GM12878 (cell line): ENCODE results near the gene SMARCD1. TPM values are rescaled to one million over a fixed set of nuclear protein-coding genes. Genes with fewer than 3 reads are reported as not detected.

Experiments used
- ATAC-seq: fragments of 200-7000 bp; cut with Tn5 transposase; 3 replicates; pipeline ENCODE4 v1.9.1; 2020; ENCODE audit warnings: mild to moderate bottlenecking, moderate library complexity
- BruUV-seq: library from RNA; stranded (reverse); fragments of 400-500 nt; replicated peaks from 2 replicates; lab custom pipeline; 2021; lab: Mats Ljungman, UMichigan
- CTCF ChIA-PET: fragments of 300-600 bp; sonication (Branson Sonifier 250); formaldehyde crosslinking; extraction: SDS; loops from one replicate; lab custom pipeline; 2021; ENCODE audit warnings: inconsistent platforms; lab: Yijun Ruan, JAX
- POLR2A ChIA-PET: fragments of 350-600 bp; formaldehyde crosslinking; extraction: SDS; loops from one replicate; lab custom pipeline; 2021; ENCODE audit warnings: inconsistent platforms; lab: Charles Lee
- RAD21 ChIA-PET: fragments of 300-600 bp; sonication (Branson Sonifier 250); formaldehyde crosslinking; loops from one replicate; lab custom pipeline; 2023; ENCODE audit warnings: antibody characterized with exemption; ENCODE audit not compliant: unreplicated experiment; lab: Charles Lee
- SMC1A ChIA-PET: fragments of 300-600 bp; sonication (Branson Sonifier 250); formaldehyde crosslinking; loops from one replicate; lab custom pipeline; 2023; ENCODE audit not compliant: unreplicated experiment, uncharacterized antibody; lab: Charles Lee
- DNase-seq: peaks from one replicate; pipeline ENCODE4 v3.0.0-alpha.2; 2011; ENCODE audit warnings: low read depth, low spot score
- FAIRE-seq: peaks from 3 replicates; lab custom pipeline; 2011; peaks lifted over from hg19 to GRCh38; lab: Jason Lieb, UNC
- H2AFZ ChIP-seq: 2 replicates; pipeline ENCODE4 v1.6.0; 2011; ENCODE audit warnings: low read depth, low read length, control low read depth; ENCODE audit not compliant: control insufficient read depth
- H3K27ac ChIP-seq: 2 replicates; pipeline ENCODE4 v1.5.1; 2011; ENCODE audit warnings: control low read depth; ENCODE audit not compliant: control insufficient read depth, insufficient read depth
- H3K27me3 ChIP-seq, 2 experiments: replicated peaks in 1 of 2; 2 replicates each; pipeline versions ENCODE4 v1.6.0 to v1.6.1; 2011; ENCODE audit warnings: low read length in 1 of 2; ENCODE audit not compliant: control insufficient read depth in 2 of 2, insufficient read depth in 2 of 2
- H3K36me3 ChIP-seq, 2 experiments: 2 replicates each; pipeline ENCODE4 v1.5.1; 2011; ENCODE audit warnings: low read length in 1 of 2; ENCODE audit not compliant: control insufficient read depth in 2 of 2, insufficient read depth in 2 of 2
- H3K4me1 ChIP-seq: 2 replicates; pipeline ENCODE4 v1.6.1; 2011; ENCODE audit warnings: mild to moderate bottlenecking, low read length, moderate library complexity, mixed read lengths; ENCODE audit not compliant: control insufficient read depth, insufficient read depth
- H3K4me2 ChIP-seq: 2 replicates; pipeline ENCODE4 v1.6.0; 2011; ENCODE audit warnings: control low read depth; ENCODE audit not compliant: control insufficient read depth, insufficient read depth
- H3K4me3 ChIP-seq: fragments of 200-600 bp; sonication (generic); 2 replicates; pipeline ENCODE4 v1.5.1; 2016
- H3K79me2 ChIP-seq: 2 replicates; pipeline ENCODE4 v1.6.0; 2011; ENCODE audit warnings: low read length; ENCODE audit not compliant: control insufficient read depth, insufficient read depth
- H3K9ac ChIP-seq: 2 replicates; pipeline ENCODE4 v1.8.0; 2011; ENCODE audit warnings: low read length, control low read depth, mixed read lengths; ENCODE audit not compliant: control insufficient read depth, insufficient read depth
- H3K9me3 ChIP-seq: replicated peaks from 3 replicates; pipeline ENCODE4 v1.5.1; 2011; ENCODE audit warnings: mild to moderate bottlenecking, low read length; ENCODE audit not compliant: control insufficient read depth, insufficient read depth
- H4K20me1 ChIP-seq: 2 replicates; pipeline ENCODE4 v1.6.0; 2011; ENCODE audit not compliant: control insufficient read depth, insufficient read depth
- BHLHE40 ChIP-seq, 2 experiments: fragments of 450-650 bp in 1 of 2; IDR thresholded peaks; 2 replicates each; pipeline ENCODE4 v1.6.1; 2011 to 2017; ENCODE audit warnings: low read depth in 2 of 2, borderline replicate concordance in 1 of 2, improper control_type of control experiment in 1 of 2, low read length in 1 of 2, mild to moderate bottlenecking in 1 of 2
- BMI1 ChIP-seq: fragments of 450-650 bp; IDR thresholded peaks from 2 replicates; pipeline ENCODE4 v1.6.1; 2016; ENCODE audit warnings: mild to moderate bottlenecking, moderate library complexity, borderline replicate concordance
- FOXM1 ChIP-seq: IDR thresholded peaks from 2 replicates; pipeline ENCODE4 v1.6.1; 2012; ENCODE audit warnings: low read depth, mild to moderate bottlenecking, inconsistent platforms, low read length, moderate library complexity
- POU2F2 ChIP-seq: IDR thresholded peaks from 3 replicates; pipeline ENCODE4 v1.6.1; 2011; ENCODE audit warnings: low read depth, mild to moderate bottlenecking, low read length, borderline replicate concordance
- PRDM15 ChIP-seq: fragments of 450-650 bp; formaldehyde crosslinking; IDR thresholded peaks from 2 replicates; pipeline ENCODE4 v1.4.0; 2020; ENCODE audit warnings: mild to moderate bottlenecking, moderate library complexity
- WGBS: methylation state at CpG from one replicate; pipeline ENCODE4 v1.1.6; 2016; ENCODE audit warnings: low lambda C conversion rate; ENCODE audit not compliant: insufficient replicate concordance, insufficient coverage; ENCODE audit errors: missing lambda C conversion rate; 5-methylcytosine and 5-hydroxymethylcytosine counted together
- in situ Hi-C: fragments of 300-500 bp; cut with MboI; formaldehyde crosslinking; loops from 9 replicates; pipeline ENCODE4 v1.14.3; 2018; ENCODE audit warnings: mixed read lengths
- intact Hi-C: fragments of 100-400 bp; cut with micrococcal nuclease; formaldehyde crosslinking; loops from one replicate; pipeline ENCODE4 v1.14.2; 2022; ENCODE audit not compliant: unreplicated experiment
- polyA plus RNA-seq, 11 experiments: library from polyadenylated mRNA; depleted of rRNA in 4 of 11; unstranded in 6 of 11; stranded (reverse) in 5 of 11; fragments of >200 nt; fragmentation: Nextera tagmentation in 4 of 11; fragmentation: Illumina TruSeq in 1 of 11; extraction: Ambion mirVana in 4 of 11; extraction: Trizol in 1 of 11; gene quantifications; 1 replicate in 1 of 11; 2 replicates in 10 of 11; pipeline versions ENCODE4 v1.2.1 to v1.2.3, GENCODE V29; 2011 to 2016; ENCODE audit warnings: inconsistent platforms in 2 of 11, missing spikeins in 2 of 11, low read depth in 1 of 11
- total RNA-seq, 4 experiments: library from RNA; depleted of rRNA in 3 of 4; stranded (reverse); fragments of >200 nt in 3 of 4; fragmentation: Illumina TruSeq in 1 of 4; extraction: Trizol in 1 of 4; gene quantifications; 2 replicates each; pipeline versions ENCODE4 v1.2.1 to v1.2.3, GENCODE V29; 2013 to 2021

SMARCD1 gene
- total and polyA plus RNA-seq, 10 of the 15 experiments (the other 5 are each of a cell fraction or from before 2014, with no cell fraction given) = 1.4 to 92.4 (median 58.9) TPM

GRCh38 chr12:50057896-50058670 is 27.1 kb upstream of the SMARCD1 start:
- Histone ChIP-seq H3K27ac (no peak overlapping the region), H3K27me3 (peaks cover 8 to 17% of the 10 kb centered on the region in 2 experiments; a peak in 3 of 4 replicates), H3K36me3 (no peaks in the 10 kb centered on the region), H3K4me2 (peak overlapping the region; percentile 86; the same call in 1 of the 2 replicates), H3K9ac (no peak overlapping the region), H4K20me1 (no peaks in the 10 kb centered on the region), H3K9me3 (no peaks in the 10 kb centered on the region), H2AFZ (no peak overlapping the region; the same call in 1 of the 2 replicates), H3K4me3 (no peak overlapping the region; the same call in 1 of the 2 replicates), H3K4me1 (0 out of 2 replicates have a peak, but pooled peaks cover 4% of the 10 kb centered on the region), H3K79me2 (no peaks in the 10 kb centered on the region)
- no peak for TF ChIP-seq FOXM1
- no peak for TF ChIP-seq BHLHE40 (IDR thresholded peaks at IDR 0.05; ENCODE audit: borderline replicate concordance in 1 of 2, low read depth in 2 of 2, low read length in 1 of 2)
- no peak for TF ChIP-seq BMI1
- TF ChIP-seq PRDM15 (CRISPR knock-in tag) = no peak
- no peak for TF ChIP-seq POU2F2
- in situ Hi-C loops = no loop called here
- RAD21 ChIA-PET = interaction anchor here (0.6 to 0.9 kb wide), 2 partner anchors 50 to 78 kb away, joined by 3 read pairs; no protein-coding TSS in a partner anchor
- no TSS peak for BruUV-seq
- POLR2A ChIA-PET = interaction anchor here (0.5 kb wide), 1 partner anchor 174 kb away, joined by 3 read pairs; no protein-coding TSS in a partner anchor
- ATAC-seq = no peak
- intact Hi-C loops = loop anchor here (2.0 to 10.0 kb wide), 2 partner anchors 19 to 193 kb away; no protein-coding TSS in a partner anchor
- SMC1A ChIA-PET = no interaction called here
- CTCF ChIA-PET = interaction anchor here (1.0 to 2.8 kb wide), 4 partner anchors 12 to 91 kb away, joined by 3 to 12 read pairs (median 4); no protein-coding TSS in a partner anchor
- no peak for FAIRE-seq
- WGBS = 20% methylated on average over 15 of the region's 30 CpGs
- no peak for DNase-seq
